Kidney (tissue), 14 donors: ENCODE data around the gene CHID1. TPM values are rescaled to one million over a fixed set of nuclear protein-coding genes. Genes with fewer than 3 reads are reported as not detected.

ENCODE experiments used
- DNase-seq, 5 donors: peaks; one replicate each; pipeline ENCODE4 v3.0.0-alpha.2; 2013 to 2020
- FAIRE-seq: peaks from 2 replicates; lab custom pipeline; 2012; peaks lifted over from hg19 to GRCh38; lab: Jason Lieb, UNC
- H3K27ac ChIP-seq, 2 donors: one replicate each; pipeline ENCODE4 v1.7.0; 2013; ENCODE audit warnings: low read depth in 2 of 2, low read length in 2 of 2, inconsistent platforms in 1 of 2
- H3K27me3 ChIP-seq: one replicate; pipeline ENCODE4 v1.7.1; 2013; ENCODE audit warnings: low read length, inconsistent platforms; ENCODE audit not compliant: control insufficient read depth, insufficient read depth
- H3K36me3 ChIP-seq, 3 donors: one replicate each; pipeline versions ENCODE4 v1.7.0 to v1.7.1; 2013; ENCODE audit warnings: low read length in 3 of 3, control low read depth in 1 of 3, inconsistent platforms in 1 of 3; ENCODE audit not compliant: insufficient read depth in 3 of 3, control insufficient read depth in 2 of 3
- H3K4me1 ChIP-seq, 3 donors: one replicate each; pipeline versions ENCODE4 v1.7.0 to v1.7.1; 2013; ENCODE audit warnings: low read length in 3 of 3, inconsistent platforms in 1 of 3, low read depth in 1 of 3; ENCODE audit not compliant: control insufficient read depth in 2 of 3, insufficient read depth in 2 of 3
- H3K4me3 ChIP-seq, 3 donors: one replicate each; pipeline versions ENCODE4 v1.7.0 to v1.8.1; 2013; ENCODE audit warnings: low read length in 3 of 3, control low read depth in 1 of 3, inconsistent platforms in 1 of 3
- H3K9ac ChIP-seq, 3 donors: one replicate each; pipeline versions ENCODE4 v1.7.0 to v1.7.1; 2013; ENCODE audit warnings: low read length in 3 of 3, control low read depth in 1 of 3, inconsistent platforms in 1 of 3
- H3K9me3 ChIP-seq, 3 donors: one replicate each; pipeline versions ENCODE4 v1.7.0 to v1.7.1; 2013; ENCODE audit warnings: low read length in 3 of 3, control low read depth in 1 of 3, inconsistent platforms in 1 of 3; ENCODE audit not compliant: control insufficient read depth in 2 of 3, insufficient read depth in 1 of 3
- CTCF ChIP-seq: IDR thresholded peaks from 3 replicates; pipeline ENCODE4 v1.5.1; 2012; ENCODE audit warnings: mild to moderate bottlenecking, moderate library complexity, borderline replicate concordance; ENCODE audit not compliant: insufficient read depth; ENCODE audit errors: extremely low read depth
- intact Hi-C: fragments of 100-400 bp; cut with DNase I; formaldehyde crosslinking; loops from one replicate; pipeline ENCODE4 v1.11.1; 2022
- polyA plus RNA-seq: library from polyadenylated mRNA; stranded (reverse); fragments of 350-450 nt; fragmentation: Illumina TruSeq; extraction: RNeasy Lipid Tissue Mini Kit (QIAGEN cat#74804); gene quantifications from one replicate; pipeline ENCODE4 v1.2.3, GENCODE V29; 2014; ENCODE audit warnings: low read depth, low replicate concordance; ENCODE audit not compliant: insufficient read depth
- total RNA-seq: library from RNA; stranded (reverse); fragmentation: NEBNext Ultra II Directional; extraction: Animal tissue kit (Norgen Biotek cat#: 25700); gene quantifications from one replicate; pipeline ENCODE4 v1.2.1, GENCODE V29; 2021
- donor health status: control.
- donor health status: control.
- donor health status: control.
- donor health status: control.
- donor health status: control.
- donor health status: DM: yes; HTN: yes; CAD: no.
- donor health status: Normal renal cell carcinoma (clear cell type).

Gene CHID1
- total and polyA plus RNA-seq, 2 donors from 2014 or later: 82.2 to 128 TPM

- Histone ChIP-seq H3K27me3 (no peaks in the 10 kb centered on the region), H3K4me3 (no peak overlapping the region), H3K27ac (no peak overlapping the region), H3K9me3 (no peaks in the 10 kb centered on the region), H3K9ac (no peak overlapping the region), H3K36me3 (no peaks in the 10 kb centered on the region), H3K4me1 (peaks cover 0 to 7% (median 4%) of the 10 kb centered on the region in 3 donors)
- intact Hi-C loops: no loop called here
- FAIRE-seq: no peak
- DNase-seq: peak in 2 of 5 donors; percentile 46 to 81
- TF ChIP-seq CTCF: no peak
Observed at GRCh38 chr11:873706-874105, 36.9 kb downstream of the CHID1 start.

GRCh38 chr11:872799-873198 is 37.8 kb downstream of the CHID1 start:
- Histone ChIP-seq H3K4me3 (no peak overlapping the region), H3K9me3 (no peaks in the 10 kb centered on the region), H3K27ac (no peak overlapping the region), H3K9ac (no peak overlapping the region), H3K4me1 (peaks cover 0 to 7% (median 4%) of the 10 kb centered on the region in 3 donors), H3K27me3 (no peaks in the 10 kb centered on the region), H3K36me3 (no peaks in the 10 kb centered on the region)
- FAIRE-seq (no peak), DNase-seq (no peak)
- intact Hi-C loops: no loop called here
- TF ChIP-seq CTCF: no peak

- no peak for DNase-seq
- TF ChIP-seq CTCF: no peak
- FAIRE-seq: no peak
Observed at GRCh38 chr11:871472-871871, 39.1 kb downstream of the CHID1 start.

GRCh38 chr11:870418-870817 is 40.2 kb downstream of the CHID1 start:
- FAIRE-seq: no peak
- no peaks in the 10 kb centered on the region for H3K27me3 ChIP-seq
- intact Hi-C loops: no loop called here

More at GRCh38 chr11:871472-871871, 39.1 kb downstream of the CHID1 start:
- H3K9me3 ChIP-seq: no peaks in the 10 kb centered on the region
- intact Hi-C loops: no loop called here
- no peaks in the 10 kb centered on the region for H3K36me3 ChIP-seq
- no peak overlapping the region for H3K9ac ChIP-seq
- no peaks in the 10 kb centered on the region for H3K27me3 ChIP-seq
- H3K4me3 ChIP-seq: no peak overlapping the region
- peaks cover 0 to 4% (median 3%) of the 10 kb centered on the region in 3 donors for H3K4me1 ChIP-seq
- H3K27ac ChIP-seq: no peak overlapping the region

More at GRCh38 chr11:870418-870817, 40.2 kb downstream of the CHID1 start:
- H3K4me1 ChIP-seq: no peaks in the 10 kb centered on the region
- H3K9ac ChIP-seq: no peak overlapping the region
- H3K4me3 ChIP-seq: no peak overlapping the region
- no peak overlapping the region for H3K27ac ChIP-seq
- no peak for DNase-seq
- H3K9me3 ChIP-seq: no peaks in the 10 kb centered on the region
- no peaks in the 10 kb centered on the region for H3K36me3 ChIP-seq
- TF ChIP-seq CTCF: no peak
